Activated CD4-positive, alpha-beta memory T cell treated with anti-CD3 and anti-CD28 coated beads, Interleukin-2, amount 10 ng/mL, durations not matched to agents 7 days and 5 days (primary cell): ENCODE data around the gene NUP54. TPM values are rescaled to one million over a fixed set of nuclear protein-coding genes. Genes with fewer than 3 reads are reported as not detected.

Source experiments
- CTCF ChIA-PET: fragments of 350-600 bp; sonication (Branson Sonifier 250); formaldehyde crosslinking; loops from one replicate; lab custom pipeline; 2021; ENCODE audit warnings: antibody characterized with exemption, inconsistent platforms; lab: Charles Lee
- POLR2A ChIA-PET: fragments of 350-600 bp; sonication (Branson Sonifier 250); formaldehyde crosslinking; loops from one replicate; lab custom pipeline; 2021; ENCODE audit warnings: antibody characterized with exemption; lab: Charles Lee
- DNase-seq: peaks from one replicate; pipeline ENCODE4 v3.0.0-alpha.2; 2020
- H3K27ac Mint-ChIP-seq: one replicate; pipeline ENCODE4 v1.8.0; 2021; ENCODE audit warnings: mild to moderate bottlenecking, mixed read lengths
- H3K27me3 Mint-ChIP-seq: one replicate; pipeline ENCODE4 v1.8.0; 2021; ENCODE audit warnings: mixed read lengths
- H3K36me3 Mint-ChIP-seq: one replicate; pipeline ENCODE4 v1.8.0; 2021; ENCODE audit warnings: low read depth, mixed read lengths
- H3K4me1 Mint-ChIP-seq: one replicate; pipeline ENCODE4 v1.8.0; 2021; ENCODE audit warnings: mixed read lengths
- H3K4me3 Mint-ChIP-seq: one replicate; pipeline ENCODE4 v1.8.0; 2021; ENCODE audit warnings: mild to moderate bottlenecking, mixed read lengths
- H3K9me3 Mint-ChIP-seq: one replicate; pipeline ENCODE4 v1.8.0; 2021; ENCODE audit warnings: mixed read lengths
- total RNA-seq, 2 experiments: library from RNA; stranded (reverse); gene quantifications; one replicate each; pipeline ENCODE4 v1.2.3, GENCODE V29; 2021

NUP54 gene
- total RNA-seq, 2 experiments from 2014 or later = 48.9 to 58.6 TPM

DNA sequence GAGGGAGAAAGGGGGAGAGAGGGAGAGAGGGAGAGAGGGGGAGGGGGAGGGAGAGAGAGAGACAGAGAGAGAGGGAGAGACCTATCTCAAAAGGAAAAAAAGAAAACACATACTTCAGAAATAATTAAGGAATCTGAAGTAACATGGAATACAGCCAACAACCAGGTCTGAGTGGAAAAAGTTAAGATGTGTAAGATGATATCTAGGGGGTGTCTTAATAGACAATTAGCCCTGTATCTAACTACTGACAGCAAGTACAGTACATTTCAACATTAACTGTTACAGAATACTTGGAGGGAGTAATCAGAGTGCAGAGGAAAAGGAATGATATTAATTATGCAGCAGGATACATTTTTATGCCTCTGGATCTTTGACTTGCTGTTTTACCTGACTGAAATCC is 22.4 kb downstream of the NUP54 start:
- Mint-ChIP-seq H3K27ac (no peak overlapping the region), H3K4me3 (no peak overlapping the region), H3K4me1 (no peaks in the 10 kb centered on the region), H3K36me3 (peaks cover 61% of the 10 kb centered on the region), H3K9me3 (peaks cover 2% of the 10 kb centered on the region), H3K27me3 (no peaks in the 10 kb centered on the region)
- ChIA-PET POLR2A (no interaction called here), CTCF (no interaction called here)
- DNase-seq = no peak

DNA sequence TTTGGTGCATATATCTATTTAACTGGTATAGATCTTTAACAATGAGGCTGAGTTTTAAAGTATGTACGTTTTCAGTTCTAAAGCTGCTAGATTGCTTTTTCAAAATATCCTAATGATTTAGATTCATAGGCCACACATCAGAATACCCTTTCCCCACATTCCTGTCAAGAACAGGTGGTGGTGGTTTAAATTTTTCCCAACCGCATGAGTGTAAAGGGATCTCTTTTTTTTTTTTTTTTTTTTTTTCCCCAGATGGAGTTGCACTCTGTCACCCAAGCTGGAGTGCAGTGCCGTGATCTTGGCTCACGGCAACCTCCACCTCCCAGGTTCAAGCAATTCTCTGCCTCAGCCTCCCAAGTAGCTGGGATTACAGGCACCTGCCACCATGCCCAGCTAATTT is 28.0 kb downstream of the NUP54 start:
- H3K4me3 Mint-ChIP-seq = no peak overlapping the region
- H3K27ac Mint-ChIP-seq = no peak overlapping the region
- H3K27me3 Mint-ChIP-seq = no peaks in the 10 kb centered on the region
- no peak for DNase-seq
- ChIA-PET CTCF (interaction anchor here (2.1 kb wide), 1 partner anchor 224 kb away, joined by 4 read pairs; no protein-coding TSS in a partner anchor), POLR2A (no interaction called here)
- peaks cover 76% of the 10 kb centered on the region for H3K36me3 Mint-ChIP-seq
- H3K4me1 Mint-ChIP-seq = no peaks in the 10 kb centered on the region
- H3K9me3 Mint-ChIP-seq = peaks cover 5% of the 10 kb centered on the region

DNA sequence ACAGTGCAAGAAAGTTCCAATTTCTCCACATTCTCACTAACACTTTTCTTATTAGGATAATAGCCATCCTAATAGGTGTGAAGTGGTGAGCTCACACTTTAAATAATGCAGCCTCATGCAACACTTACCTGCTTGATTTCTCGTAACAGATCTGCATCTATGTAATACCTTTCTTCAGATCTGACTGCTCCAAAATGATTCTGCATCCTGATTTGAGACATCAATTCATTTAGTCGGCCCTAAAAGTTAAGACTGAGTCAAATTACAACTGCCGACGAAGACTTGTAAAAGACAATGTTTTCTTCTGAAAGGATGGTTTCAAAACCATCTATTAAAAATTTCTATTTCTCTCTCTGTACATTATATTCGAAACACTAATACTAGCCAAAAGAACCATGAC is 30.7 kb downstream of the NUP54 start:
- ChIA-PET CTCF (no interaction called here), POLR2A (no interaction called here)
- H3K27me3 Mint-ChIP-seq = no peaks in the 10 kb centered on the region
- peaks cover 5% of the 10 kb centered on the region for H3K9me3 Mint-ChIP-seq
- no peaks in the 10 kb centered on the region for H3K4me1 Mint-ChIP-seq
- peaks cover 72% of the 10 kb centered on the region for H3K36me3 Mint-ChIP-seq
- no peak for DNase-seq
- no peak overlapping the region for H3K4me3 Mint-ChIP-seq
- H3K27ac Mint-ChIP-seq = no peak overlapping the region

DNA sequence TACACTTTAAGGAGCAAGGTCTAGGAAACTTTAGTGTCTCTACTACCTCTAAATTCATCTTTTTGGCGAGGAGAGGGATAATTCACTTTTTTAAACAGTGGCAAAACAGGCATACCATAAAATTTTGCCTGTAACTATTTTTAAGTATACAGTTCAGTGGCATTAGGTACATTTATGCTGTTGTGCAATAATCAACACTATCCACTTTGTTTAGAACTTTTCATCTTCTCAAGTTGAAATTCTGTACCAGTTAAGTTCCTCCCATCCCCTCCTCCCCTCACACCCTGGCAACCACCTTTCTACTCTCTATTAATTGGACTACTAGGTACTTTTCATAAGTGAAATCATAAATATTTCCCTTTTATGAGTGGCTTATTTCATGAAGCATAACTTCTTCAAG is 31.4 kb downstream of the NUP54 start:
- Mint-ChIP-seq H3K4me3 (no peak overlapping the region), H3K27me3 (no peaks in the 10 kb centered on the region), H3K4me1 (no peaks in the 10 kb centered on the region), H3K27ac (no peak overlapping the region), H3K9me3 (peaks cover 3% of the 10 kb centered on the region), H3K36me3 (peaks cover 70% of the 10 kb centered on the region)
- DNase-seq = no peak
- ChIA-PET POLR2A (no interaction called here), CTCF (no interaction called here)

DNA sequence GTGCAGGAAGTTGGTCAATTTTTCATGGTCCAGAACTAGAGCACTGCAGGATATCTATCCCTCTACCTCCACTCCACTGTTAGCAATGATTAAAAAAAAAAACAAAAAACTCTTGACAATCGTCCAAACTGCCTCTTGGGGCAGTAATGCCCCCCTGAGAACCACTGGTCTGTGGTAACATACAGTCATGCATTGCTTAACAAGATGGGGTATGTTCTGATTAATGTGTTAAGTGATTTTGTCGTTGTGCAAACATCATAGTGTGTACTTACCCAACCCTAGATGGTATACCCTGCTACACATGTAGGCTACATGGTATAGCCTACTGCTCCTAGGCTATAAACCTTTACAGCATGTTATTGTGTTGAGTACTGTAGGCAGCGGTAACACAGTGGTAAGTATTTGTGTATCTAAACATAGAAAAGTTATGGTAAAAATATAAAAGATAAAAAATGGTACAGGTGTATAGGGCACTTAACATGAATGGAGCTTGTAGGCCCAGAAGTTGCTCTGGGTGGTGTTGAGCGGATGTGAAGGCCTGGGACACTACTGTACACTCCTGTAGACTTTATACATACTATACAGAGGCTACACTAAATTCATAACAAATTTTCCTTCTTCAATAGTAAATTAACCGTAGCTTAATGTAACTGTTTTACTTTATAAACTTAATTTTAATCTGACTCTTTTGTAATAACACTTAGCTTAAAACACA is 39.6 kb downstream of the NUP54 start:
- Mint-ChIP-seq H3K4me3 (no peak overlapping the region), H3K27me3 (no peaks in the 10 kb centered on the region), H3K36me3 (peaks cover 10% of the 10 kb centered on the region), H3K9me3 (no peaks in the 10 kb centered on the region), H3K4me1 (no peaks in the 10 kb centered on the region), H3K27ac (no peak overlapping the region)
- ChIA-PET CTCF (interaction anchor here (1.7 kb wide), 1 partner anchor 22 kb away, joined by 4 read pairs; no protein-coding TSS in a partner anchor), POLR2A (no interaction called here)
- DNase-seq = no peak

DNA sequence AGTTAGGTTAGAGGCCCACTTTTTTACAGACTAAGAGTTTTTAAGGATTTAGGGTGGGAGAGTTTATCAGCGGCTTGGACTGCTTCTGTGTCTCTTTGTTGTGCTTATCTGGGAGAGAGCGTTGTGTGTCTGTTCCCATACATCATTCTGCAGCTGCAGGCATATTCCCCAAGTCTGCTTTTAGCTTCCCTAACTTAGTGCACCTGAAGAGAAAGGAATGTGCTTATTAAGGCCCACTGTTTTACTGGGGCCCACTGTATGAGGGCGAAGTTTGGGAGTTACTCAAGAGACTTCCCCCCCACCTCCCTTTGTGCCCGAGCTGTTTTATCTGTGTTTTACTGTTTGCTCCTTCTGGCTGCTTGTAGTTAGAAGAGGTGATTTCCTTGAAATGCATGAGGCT is 41.8 kb downstream of the NUP54 start:
- Mint-ChIP-seq H3K27me3 (no peaks in the 10 kb centered on the region), H3K9me3 (no peaks in the 10 kb centered on the region), H3K4me3 (no peak overlapping the region), H3K27ac (no peak overlapping the region), H3K4me1 (no peaks in the 10 kb centered on the region), H3K36me3 (no peaks in the 10 kb centered on the region)
- no peak for DNase-seq
- ChIA-PET CTCF (no interaction called here), POLR2A (no interaction called here)

DNA sequence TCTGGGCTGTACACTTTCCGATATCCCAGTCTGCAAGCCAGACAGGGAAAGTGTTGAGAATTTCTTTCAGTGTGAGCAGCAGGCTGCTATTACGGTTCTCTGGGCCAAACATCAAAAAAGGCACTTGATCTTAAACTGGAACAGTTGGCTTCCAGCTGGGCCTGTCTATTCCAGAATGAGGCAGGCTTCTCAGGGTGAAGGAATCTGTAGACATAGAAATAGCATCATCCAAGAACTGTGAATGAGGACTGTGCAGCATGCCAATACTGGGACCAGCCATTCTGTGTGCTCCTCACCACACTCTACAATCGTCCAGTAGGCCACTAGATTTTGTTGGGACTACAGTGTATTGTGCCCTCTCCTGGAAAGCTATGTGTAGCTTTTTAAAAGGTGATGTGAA is 42.5 kb downstream of the NUP54 start:
- CTCF ChIA-PET = no interaction called here
- H3K4me1 Mint-ChIP-seq = no peaks in the 10 kb centered on the region
- POLR2A ChIA-PET = no interaction called here
- H3K9me3 Mint-ChIP-seq = no peaks in the 10 kb centered on the region
- no peak overlapping the region for H3K4me3 Mint-ChIP-seq
- no peak for DNase-seq
- H3K27me3 Mint-ChIP-seq = no peaks in the 10 kb centered on the region
- no peak overlapping the region for H3K27ac Mint-ChIP-seq
- H3K36me3 Mint-ChIP-seq = no peaks in the 10 kb centered on the region

DNA sequence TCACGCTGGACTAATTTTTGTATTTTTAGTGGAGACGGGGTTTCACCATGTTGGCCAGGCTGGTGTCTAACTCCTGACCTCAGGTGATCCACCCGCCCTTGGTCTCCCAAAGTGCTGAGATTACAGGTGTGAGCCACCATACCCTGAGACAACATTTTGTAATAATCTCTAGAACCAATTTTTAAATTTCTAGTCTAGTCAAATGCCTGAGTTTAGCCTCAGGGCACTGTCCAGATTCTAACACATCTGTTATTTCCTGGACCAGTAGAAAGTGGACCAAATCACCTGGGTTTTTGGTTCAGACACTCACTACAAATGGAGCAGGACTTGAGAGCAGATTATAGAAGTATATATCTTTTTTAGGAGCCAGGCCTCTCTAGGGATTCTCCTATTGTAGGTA is 52.1 kb downstream of the NUP54 start:
- no peak overlapping the region for H3K4me3 Mint-ChIP-seq
- H3K4me1 Mint-ChIP-seq = peaks cover 2% of the 10 kb centered on the region
- ChIA-PET CTCF (no interaction called here), POLR2A (no interaction called here)
- H3K36me3 Mint-ChIP-seq = no peaks in the 10 kb centered on the region
- no peak overlapping the region for H3K27ac Mint-ChIP-seq
- no peak for DNase-seq
- H3K27me3 Mint-ChIP-seq = peaks cover 9% of the 10 kb centered on the region
- H3K9me3 Mint-ChIP-seq = no peaks in the 10 kb centered on the region

DNA sequence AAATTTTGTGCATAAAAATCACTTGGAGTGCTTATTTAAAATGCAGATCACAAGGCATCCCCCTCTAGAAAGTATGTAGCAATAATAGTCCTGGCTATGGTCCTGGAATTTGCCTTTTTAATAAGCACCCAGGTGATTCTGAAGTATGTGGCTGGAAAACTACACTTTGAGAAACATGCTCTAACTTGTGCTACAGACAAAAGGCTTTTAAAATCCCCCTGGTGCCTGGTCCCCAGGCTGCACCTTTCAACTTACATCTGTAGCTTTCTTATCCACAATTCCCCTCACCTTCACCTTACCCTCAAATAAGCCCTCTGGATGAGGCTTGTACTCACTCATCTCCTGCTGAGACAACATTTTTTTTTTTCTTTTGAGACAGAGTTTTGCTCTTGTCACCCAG is 52.6 kb downstream of the NUP54 start:
- Mint-ChIP-seq H3K4me1 (peaks cover 5% of the 10 kb centered on the region), H3K36me3 (no peaks in the 10 kb centered on the region), H3K27ac (no peak overlapping the region), H3K9me3 (no peaks in the 10 kb centered on the region), H3K27me3 (peaks cover 9% of the 10 kb centered on the region), H3K4me3 (no peak overlapping the region)
- ChIA-PET POLR2A (no interaction called here), CTCF (no interaction called here)
- no peak for DNase-seq

DNA sequence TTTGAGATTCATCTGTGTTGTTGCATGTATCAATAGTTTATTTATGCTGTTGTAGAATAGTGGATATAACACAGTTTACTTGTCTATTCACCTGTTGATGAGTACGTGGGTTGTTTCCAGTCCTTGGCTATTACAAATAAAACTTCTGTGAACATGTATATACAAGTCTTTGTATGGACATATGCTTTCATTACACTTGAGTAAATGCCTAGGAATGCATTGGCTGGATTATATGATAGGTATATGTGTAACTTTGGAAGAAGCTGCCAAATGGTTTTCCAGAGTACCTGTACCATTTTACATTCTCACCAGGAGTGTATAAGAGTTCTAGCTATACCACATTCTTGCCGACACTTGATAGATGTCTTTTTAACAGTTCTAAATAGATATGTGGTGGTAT is 57.1 kb downstream of the NUP54 start:
- Mint-ChIP-seq H3K36me3 (no peaks in the 10 kb centered on the region), H3K4me1 (peaks cover 11% of the 10 kb centered on the region), H3K9me3 (no peaks in the 10 kb centered on the region), H3K27ac (no peak overlapping the region), H3K27me3 (peaks cover 4% of the 10 kb centered on the region), H3K4me3 (no peak overlapping the region)
- ChIA-PET POLR2A (no interaction called here), CTCF (no interaction called here)
- DNase-seq = no peak

GRCh38 chr4:76090241-76090691 is 57.9 kb downstream of the NUP54 start:
- Mint-ChIP-seq H3K9me3 (no peaks in the 10 kb centered on the region), H3K36me3 (no peaks in the 10 kb centered on the region), H3K4me3 (no peak overlapping the region), H3K4me1 (peaks cover 11% of the 10 kb centered on the region), H3K27me3 (peaks cover 4% of the 10 kb centered on the region), H3K27ac (no peak overlapping the region)
- CTCF ChIA-PET = no interaction called here
- no peak for DNase-seq
- POLR2A ChIA-PET = no interaction called here

- CTCF ChIA-PET = interaction anchor here (0.5 to 1.4 kb wide), 4 partner anchors 10 to 147 kb away, joined by 3 to 4 read pairs (median 3); no protein-coding TSS in a partner anchor
- no peak overlapping the region for H3K27ac Mint-ChIP-seq
These were observed 59.5 kb downstream of the NUP54 start for GRCh38 chr4:76088719-76089118.

GRCh38 chr4:76087007-76087769 is 61.0 kb downstream of the NUP54 start:
- POLR2A ChIA-PET = interaction anchor here (2.1 kb wide), 1 partner anchor 61 kb away, joined by 5 read pairs; the partner anchor contains the start of gene NUP54

More at GRCh38 chr4:76088719-76089118, 59.5 kb downstream of the NUP54 start:
- H3K9me3 Mint-ChIP-seq = no peaks in the 10 kb centered on the region
- H3K4me3 Mint-ChIP-seq = no peak overlapping the region
- no peaks in the 10 kb centered on the region for H3K36me3 Mint-ChIP-seq
- H3K27me3 Mint-ChIP-seq = peaks cover 7% of the 10 kb centered on the region
- H3K4me1 Mint-ChIP-seq = peaks cover 11% of the 10 kb centered on the region
- POLR2A ChIA-PET = interaction anchor here (1.0 kb wide), 1 partner anchor 30 kb away, joined by 3 read pairs; no protein-coding TSS in a partner anchor
- no peak for DNase-seq

More at GRCh38 chr4:76087007-76087769, 61.0 kb downstream of the NUP54 start:
- H3K36me3 Mint-ChIP-seq = no peaks in the 10 kb centered on the region
- H3K27me3 Mint-ChIP-seq = peaks cover 7% of the 10 kb centered on the region
- CTCF ChIA-PET = interaction anchor here (0.6 to 2.3 kb wide), 10 partner anchors 9 to 191 kb away, joined by 3 to 11 read pairs (median 4); partner anchors contain the start of genes ART3 and NUP54
- H3K4me3 Mint-ChIP-seq = no peak overlapping the region
- DNase-seq = no peak
- peaks cover 11% of the 10 kb centered on the region for H3K4me1 Mint-ChIP-seq
- H3K9me3 Mint-ChIP-seq = no peaks in the 10 kb centered on the region
- H3K27ac Mint-ChIP-seq = no peak overlapping the region
